ENCODE data around the gene TRAPPC3.

TRAPPC3 gene

DNA sequence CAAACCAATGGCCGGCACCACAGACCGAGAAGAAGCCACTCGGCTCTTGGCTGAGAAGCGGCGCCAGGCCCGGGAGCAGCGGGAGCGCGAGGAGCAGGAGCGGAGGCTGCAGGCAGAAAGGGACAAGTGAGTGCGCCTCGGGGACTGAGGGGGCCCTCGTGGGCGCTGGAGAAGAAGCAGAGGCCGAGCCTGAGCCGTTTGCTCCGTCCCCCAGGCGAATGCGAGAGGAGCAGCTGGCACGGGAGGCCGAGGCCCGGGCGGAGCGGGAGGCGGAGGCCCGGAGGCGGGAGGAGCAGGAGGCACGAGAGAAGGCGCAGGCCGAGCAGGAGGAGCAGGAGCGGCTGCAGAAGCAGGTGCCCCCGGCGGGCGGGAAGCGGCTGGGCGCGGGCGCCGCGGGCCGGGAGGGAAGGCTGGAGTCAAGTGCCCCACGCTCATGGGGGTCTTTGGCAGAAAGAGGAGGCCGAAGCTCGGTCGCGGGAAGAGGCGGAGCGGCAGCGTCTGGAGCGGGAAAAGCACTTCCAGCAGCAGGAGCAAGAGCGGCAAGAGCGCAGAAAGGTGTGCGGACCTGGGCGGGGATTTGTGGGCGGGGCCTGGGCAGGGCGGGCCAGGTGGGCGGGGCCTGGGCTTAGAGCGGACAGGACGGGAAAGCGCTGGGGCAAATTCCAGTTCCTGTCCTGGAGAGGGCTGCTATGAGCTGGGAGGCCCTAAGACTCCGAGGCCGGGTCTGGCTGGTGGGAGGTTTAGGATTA is 29.4 kb upstream of the TRAPPC3 start:
- no peak for DNase-seq (ENCODE audit: low read depth)
- no peak overlapping the region for H3K4me3 ChIP-seq (ENCODE audit: control insufficient read depth, low read depth, low read length)
- TF ChIP-seq CTCF (conservative IDR thresholded peaks at IDR 0.05; ENCODE audit: control insufficient read depth, insufficient read depth, low read depth, low read length): no peak

GRCh38 chr1:36177589-36178431 is 28.5 kb upstream of the TRAPPC3 start:
- no peak for DNase-seq (ENCODE audit: low read depth)
- TF ChIP-seq CTCF (conservative IDR thresholded peaks at IDR 0.05; ENCODE audit: control insufficient read depth, insufficient read depth, low read depth, low read length): no peak
- no peak overlapping the region for H3K4me3 ChIP-seq (ENCODE audit: control insufficient read depth, low read depth, low read length)

DNA sequence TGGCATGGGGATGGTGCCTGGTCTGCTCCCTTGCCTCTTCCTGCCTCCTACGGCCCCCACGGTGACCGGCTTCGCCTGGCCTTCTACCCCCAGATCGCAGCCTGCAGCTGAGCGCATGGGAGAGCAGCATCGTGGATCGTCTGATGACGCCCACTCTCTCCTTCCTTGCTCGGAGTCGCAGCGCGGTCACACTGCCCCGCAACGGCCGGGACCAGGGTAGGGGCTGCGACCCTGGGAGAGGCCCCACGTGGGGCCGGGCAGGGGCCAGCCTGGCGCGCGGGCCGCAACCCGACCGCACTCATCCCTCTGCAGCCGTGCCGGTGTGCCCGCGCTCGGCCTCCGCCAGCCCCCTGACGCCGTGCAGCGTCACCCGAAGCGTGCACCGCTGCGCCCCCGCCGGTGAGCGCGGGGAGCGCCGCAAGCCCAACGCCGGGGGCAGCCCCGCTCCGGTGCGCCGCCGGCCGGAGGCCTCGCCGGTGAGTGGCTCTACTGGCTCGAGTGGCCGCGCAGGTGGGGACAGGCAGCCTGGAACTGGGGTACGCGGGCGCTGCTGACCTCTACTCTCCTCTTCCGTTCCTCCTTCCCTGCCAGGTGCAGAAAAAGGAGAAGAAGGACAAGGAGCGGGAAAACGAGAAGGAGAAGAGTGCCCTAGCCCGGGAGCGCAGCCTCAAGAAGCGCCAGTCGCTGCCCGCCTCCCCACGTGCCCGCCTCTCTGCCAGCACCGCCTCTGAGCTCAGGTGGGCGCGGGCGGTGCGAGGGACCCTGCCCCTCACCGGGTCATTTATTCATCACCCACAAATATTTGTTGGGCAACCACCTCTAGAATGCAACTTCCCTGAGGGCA is 27.0 kb upstream of the TRAPPC3 start:
- H3K4me3 ChIP-seq (ENCODE audit: control insufficient read depth, low read depth, low read length): no peak overlapping the region
- no peak for TF ChIP-seq CTCF (conservative IDR thresholded peaks at IDR 0.05; ENCODE audit: control insufficient read depth, insufficient read depth, low read depth, low read length)
- DNase-seq (ENCODE audit: low read depth): no peak

GRCh38 chr1:36175137-36176095 is 26.1 kb upstream of the TRAPPC3 start:
- TF ChIP-seq CTCF (conservative IDR thresholded peaks at IDR 0.05; ENCODE audit: control insufficient read depth, insufficient read depth, low read depth, low read length): no peak
- no peak for DNase-seq (ENCODE audit: low read depth)
- H3K4me3 ChIP-seq (ENCODE audit: control insufficient read depth, low read depth, low read length): no peak overlapping the region

DNA sequence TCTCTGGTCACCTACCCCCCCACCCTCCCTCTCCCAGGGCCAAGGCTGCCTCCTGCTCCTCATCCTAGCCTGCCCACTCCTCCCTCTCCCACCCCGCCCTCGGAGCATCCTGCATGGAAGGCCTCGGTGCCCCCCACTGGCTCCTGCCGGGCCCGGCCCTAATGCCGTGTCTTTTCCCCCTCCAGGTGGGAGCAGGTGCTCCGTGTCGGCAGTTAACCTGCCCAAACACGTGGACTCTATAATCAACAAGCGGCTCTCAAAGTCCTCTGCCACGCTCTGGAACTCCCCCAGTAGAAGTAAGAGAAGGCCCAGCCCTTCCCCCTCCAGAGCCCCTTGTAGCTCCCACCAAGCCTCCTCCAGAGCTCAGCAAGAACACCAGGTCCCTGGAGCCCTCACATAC is 25.4 kb upstream of the TRAPPC3 start:
- DNase-seq (ENCODE audit: low read depth): no peak
- no peak for TF ChIP-seq CTCF (conservative IDR thresholded peaks at IDR 0.05; ENCODE audit: control insufficient read depth, insufficient read depth, low read depth, low read length)
- H3K4me3 ChIP-seq (ENCODE audit: control insufficient read depth, low read depth, low read length): no peak overlapping the region
